ENCODE data around the gene RAN. TPM values are rescaled to one million over a fixed set of nuclear protein-coding genes. Genes with fewer than 3 reads are reported as not detected.

Gene RAN
- total RNA-seq, 1 experiment from 2014 or later: 600 TPM

Other genes with a start within 250 kb of the RAN start
- gene RIMBP2, start 155.8 kb upstream of the RAN start, total RNA-seq (2014; rRNA removed): not detected in 2 replicates
- 45.7 and 45.9 TPM in 2 replicates for gene STX2, start 32.8 kb upstream of the RAN start, total RNA-seq (2014; rRNA removed)
- gene ADGRD1, start 81.8 kb downstream of the RAN start, total RNA-seq (2014; rRNA removed): not detected in 2 replicates

Measured in LHCN-M2 (cell line).